Cortex of kidney (tissue), 1 donor: Measurements from ENCODE around the gene TRIM5.

Experiments used
- DNase-seq: peaks from one replicate; lab custom pipeline; 2025; lab: John Stamatoyannopoulos, UW

Gene TRIM5

DNA sequence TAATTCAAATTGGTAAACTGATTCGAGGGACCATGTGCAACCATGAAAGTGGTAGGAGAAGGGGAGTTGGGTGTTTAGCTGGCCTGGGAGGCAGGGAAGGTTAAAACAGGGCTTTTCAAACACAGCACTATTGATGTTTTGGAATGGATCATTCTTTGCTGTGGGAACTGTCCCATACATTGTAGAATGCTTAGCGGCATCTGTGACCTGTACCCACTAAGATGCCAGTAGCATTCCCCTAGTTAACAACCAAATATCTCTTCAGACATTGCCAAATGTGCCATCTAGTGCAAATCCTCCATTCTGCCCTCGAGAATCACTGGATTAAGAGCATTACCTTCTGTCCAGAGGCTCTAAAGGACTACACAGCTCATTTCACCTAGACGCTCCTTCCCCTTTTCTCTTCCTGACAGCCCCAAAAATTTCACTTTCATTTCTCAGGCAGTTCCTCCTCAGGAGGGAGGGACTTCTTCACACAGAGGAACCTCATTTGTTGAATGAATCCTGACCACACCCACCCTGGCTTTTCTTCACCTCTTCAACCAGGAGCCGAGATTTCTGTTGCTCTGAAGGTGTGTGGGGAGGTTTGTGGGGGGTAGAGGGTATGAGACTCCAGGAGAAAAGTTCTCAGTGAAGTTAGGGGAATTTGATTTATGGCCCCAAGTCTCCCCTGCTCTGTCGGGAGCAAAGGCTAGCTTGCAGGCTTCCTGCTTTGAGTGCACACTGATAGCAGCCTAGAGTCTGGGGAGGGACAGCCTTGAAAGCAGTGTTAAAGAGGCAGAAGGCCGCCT lies 60.2 kb downstream of the TRIM5 start, which contains the start of gene TRIM34:
Gene TRIM34, plus strand, starts transcription at position 513 of the 791 bp plus-strand sequence. CDS start 7,331 bp downstream, outside the sequence.
- DNase-seq, result no peak

DNA sequence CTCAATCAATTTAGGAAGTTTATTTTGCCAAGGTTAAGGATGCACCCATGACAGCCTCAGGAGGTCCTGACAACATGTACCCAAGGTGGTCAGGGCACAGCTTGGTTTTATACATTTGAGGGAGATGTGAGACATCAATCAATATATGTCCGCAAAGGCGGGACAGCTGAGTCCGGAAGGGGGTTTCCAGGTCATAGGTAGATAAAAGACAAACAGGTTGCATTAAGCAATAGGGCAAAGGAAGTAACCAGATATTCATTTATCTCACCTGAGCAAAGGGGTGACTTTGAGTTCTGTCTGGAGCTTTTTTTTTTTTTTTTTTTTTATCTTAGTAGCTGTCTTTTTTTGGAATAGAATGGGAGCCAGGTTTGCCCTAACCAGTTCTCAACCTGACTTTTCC lies 62.1 kb downstream of the TRIM5 start:
- DNase-seq, result no peak

DNA sequence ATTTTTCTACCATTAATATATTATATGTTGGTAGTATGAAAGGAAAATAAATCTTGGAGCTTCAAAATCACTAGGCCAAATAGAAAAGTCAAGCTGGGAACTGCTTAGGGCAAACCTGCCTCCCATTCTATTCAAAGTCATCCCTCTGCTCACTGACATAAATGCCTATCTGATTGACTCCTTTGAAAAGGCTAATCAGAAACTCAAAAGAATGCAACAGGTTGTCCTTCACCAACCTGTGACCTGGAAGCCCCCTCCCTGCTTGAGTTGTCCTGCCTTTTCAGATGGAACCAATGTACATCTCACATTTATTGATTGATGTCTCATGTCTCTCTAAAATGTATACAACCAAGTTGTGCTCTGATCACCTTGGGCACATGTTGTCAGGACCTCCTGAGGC lies 63.3 kb downstream of the TRIM5 start:
- no peak for DNase-seq

DNA sequence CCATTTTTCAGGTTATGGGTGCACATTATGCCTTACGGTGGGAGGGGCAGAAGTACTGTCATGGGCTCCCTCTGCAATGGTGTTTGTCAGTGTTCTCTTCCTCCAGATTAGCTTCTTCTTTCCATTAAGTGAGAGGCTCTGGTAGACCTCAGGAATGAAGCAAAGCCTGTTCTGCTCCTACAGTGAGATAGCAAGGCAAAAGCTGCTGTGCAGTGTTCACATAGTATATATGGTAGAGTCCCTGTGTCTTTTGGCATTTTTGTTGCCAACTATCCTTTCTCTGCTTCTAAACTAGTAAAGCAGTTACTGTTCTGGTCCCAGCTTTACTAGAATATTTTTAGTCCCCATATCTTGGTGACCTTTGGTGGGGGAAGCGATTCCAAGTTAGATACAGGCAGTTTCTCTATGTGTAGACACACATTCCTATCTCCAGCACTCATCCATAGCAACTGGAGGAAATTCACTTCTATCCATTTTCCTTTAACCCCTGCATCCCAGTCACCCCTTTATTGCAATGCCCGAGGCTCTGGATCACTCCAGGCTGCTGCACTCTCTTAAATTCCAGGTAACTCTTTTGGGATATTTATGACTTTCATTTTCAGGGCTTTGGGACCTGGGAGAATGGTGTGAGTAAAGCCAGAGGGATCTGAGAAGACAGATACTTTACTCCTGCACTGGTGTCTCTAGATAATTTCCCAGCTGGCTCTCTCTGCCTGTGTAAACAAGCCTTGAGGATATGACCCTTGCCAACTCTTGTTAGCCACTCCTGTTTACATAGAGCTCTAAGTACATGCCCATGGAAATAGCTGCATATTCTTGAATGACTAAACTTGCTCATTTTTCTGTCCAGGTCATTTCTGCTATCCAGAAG lies 64.0 kb downstream of the TRIM5 start:
- no peak for DNase-seq

DNA sequence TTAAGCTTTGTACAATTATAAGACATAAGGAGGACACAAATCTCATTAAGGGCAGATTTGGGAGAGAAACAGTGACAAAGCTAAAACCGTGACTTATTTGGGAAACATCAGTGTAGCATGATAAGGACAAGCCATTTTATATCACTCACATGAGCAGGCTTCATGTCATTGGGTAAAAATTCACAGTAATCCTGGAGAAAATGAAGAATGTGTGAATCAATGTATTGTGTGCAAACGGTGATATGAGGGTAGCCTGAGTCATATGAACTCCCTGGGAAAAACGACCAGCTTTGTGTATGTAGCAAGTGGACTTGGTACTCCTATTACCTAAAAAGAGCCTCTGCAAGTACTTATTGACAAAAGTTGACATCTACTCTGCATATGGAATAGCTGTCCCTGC lies 66.1 kb downstream of the TRIM5 start:
- no peak for DNase-seq
